NB4 (cell line): ENCODE results near the gene SCYGR3.

ENCODE experiments used
- POLR2A ChIP-seq: IDR thresholded peaks from 2 replicates; pipeline ENCODE4 v1.6.1; 2011; ENCODE audit warnings: mild to moderate bottlenecking; ENCODE audit not compliant: insufficient read length; ENCODE audit errors: extremely low read depth
- TF ChIP-seq, protein P1 (sequence below): IDR thresholded peaks from one replicate; pipeline ENCODE4 v1.5.1; 2012; ENCODE audit warnings: low read depth, low read length
- TF ChIP-seq, protein P2 (sequence below): IDR thresholded peaks from 2 replicates; pipeline ENCODE4 v1.6.1; 2011; ENCODE audit warnings: low read depth, low read length

GRCh38 chr2:227626580-227627151, 12.0 kb upstream of the SCYGR3 start:
- TF ChIP-seq, protein P1, sequence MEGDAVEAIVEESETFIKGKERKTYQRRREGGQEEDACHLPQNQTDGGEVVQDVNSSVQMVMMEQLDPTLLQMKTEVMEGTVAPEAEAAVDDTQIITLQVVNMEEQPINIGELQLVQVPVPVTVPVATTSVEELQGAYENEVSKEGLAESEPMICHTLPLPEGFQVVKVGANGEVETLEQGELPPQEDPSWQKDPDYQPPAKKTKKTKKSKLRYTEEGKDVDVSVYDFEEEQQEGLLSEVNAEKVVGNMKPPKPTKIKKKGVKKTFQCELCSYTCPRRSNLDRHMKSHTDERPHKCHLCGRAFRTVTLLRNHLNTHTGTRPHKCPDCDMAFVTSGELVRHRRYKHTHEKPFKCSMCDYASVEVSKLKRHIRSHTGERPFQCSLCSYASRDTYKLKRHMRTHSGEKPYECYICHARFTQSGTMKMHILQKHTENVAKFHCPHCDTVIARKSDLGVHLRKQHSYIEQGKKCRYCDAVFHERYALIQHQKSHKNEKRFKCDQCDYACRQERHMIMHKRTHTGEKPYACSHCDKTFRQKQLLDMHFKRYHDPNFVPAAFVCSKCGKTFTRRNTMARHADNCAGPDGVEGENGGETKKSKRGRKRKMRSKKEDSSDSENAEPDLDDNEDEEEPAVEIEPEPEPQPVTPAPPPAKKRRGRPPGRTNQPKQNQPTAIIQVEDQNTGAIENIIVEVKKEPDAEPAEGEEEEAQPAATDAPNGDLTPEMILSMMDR: no peak
- TF ChIP-seq POLR2A: no peak
- TF ChIP-seq, protein P2, sequence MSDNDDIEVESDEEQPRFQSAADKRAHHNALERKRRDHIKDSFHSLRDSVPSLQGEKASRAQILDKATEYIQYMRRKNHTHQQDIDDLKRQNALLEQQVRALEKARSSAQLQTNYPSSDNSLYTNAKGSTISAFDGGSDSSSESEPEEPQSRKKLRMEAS: no peak
